HL-60 (cell line): ENCODE data around the gene TSGA10.
"Not testable (repeated sequence)": the region's sequence is repeated elsewhere in the genome, so short reads cannot be mapped to it uniquely, and the experiment has no call there.

Experiments
- DNase-seq, 2 experiments: peaks; one replicate each; pipeline ENCODE4 v3.0.0-alpha.2; 2010 to 2020; ENCODE audit warnings: low read depth in 1 of 2, low spot score in 1 of 2
- H3K27ac ChIP-seq: fragments of 250-450 bp; sonication (Bioruptor Pico); replicated peaks from 2 replicates; pipeline ENCODE4 v1.5.1; 2020; ENCODE audit warnings: mild to moderate bottlenecking, moderate library complexity
- H3K27me3 ChIP-seq: fragments of 250-450 bp; sonication (Bioruptor Pico); 2 replicates; pipeline ENCODE4 v1.5.1; 2021; ENCODE audit warnings: mild to moderate bottlenecking, moderate library complexity; ENCODE audit not compliant: insufficient read depth, poor library complexity, severe bottlenecking
- H3K4me3 ChIP-seq: replicated peaks from 2 replicates; pipeline ENCODE4 v1.5.1; 2011; ENCODE audit warnings: mild to moderate bottlenecking, control low read depth, low read length; ENCODE audit not compliant: insufficient read depth
- GABPA ChIP-seq: IDR thresholded peaks from 2 replicates; pipeline ENCODE4 v1.6.1; 2012; ENCODE audit warnings: low read depth
- POLR2AphosphoS5 ChIP-seq: IDR thresholded peaks from 2 replicates; pipeline ENCODE4 v1.6.1; 2012; ENCODE audit warnings: low read depth
- SPI1 ChIP-seq: IDR thresholded peaks from 2 replicates; pipeline ENCODE4 v1.6.1; 2012; ENCODE audit warnings: low read depth, mild to moderate bottlenecking, borderline replicate concordance
- TF ChIP-seq, protein P1 (sequence below): IDR thresholded peaks from one replicate; pipeline ENCODE4 v1.5.1; 2011; ENCODE audit warnings: low read length, control low read depth, inconsistent platforms; ENCODE audit not compliant: insufficient read depth
- TF ChIP-seq, protein P2 (sequence below): IDR thresholded peaks from 2 replicates; pipeline ENCODE4 v1.6.1; 2012; ENCODE audit warnings: low read depth; ENCODE audit not compliant: insufficient replicate concordance

The TSGA10 gene

DNA sequence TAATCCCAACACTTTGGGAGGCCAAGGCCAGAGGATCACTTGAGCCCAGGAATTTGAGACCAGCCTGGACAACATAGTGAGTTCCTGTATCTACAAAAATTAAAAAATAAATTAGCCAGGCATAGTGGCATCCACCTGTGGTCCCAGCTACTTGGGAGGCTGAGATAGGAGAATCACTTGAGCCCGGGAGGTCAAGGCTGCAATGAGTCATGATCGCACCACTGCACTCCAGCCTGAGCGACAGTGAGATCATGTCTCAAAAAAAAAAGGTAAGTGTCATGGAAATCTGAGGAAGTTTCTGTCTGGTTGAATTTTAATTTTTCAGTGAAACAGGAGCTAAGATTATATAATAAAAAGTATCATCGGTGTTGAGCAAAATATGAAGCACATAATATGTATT, 15.7 kb downstream of the TSGA10 start:
- no peak for TF ChIP-seq GABPA
- TF ChIP-seq POLR2AphosphoS5 = no peak
- no peak for TF ChIP-seq SPI1
- TF ChIP-seq, protein P1, sequence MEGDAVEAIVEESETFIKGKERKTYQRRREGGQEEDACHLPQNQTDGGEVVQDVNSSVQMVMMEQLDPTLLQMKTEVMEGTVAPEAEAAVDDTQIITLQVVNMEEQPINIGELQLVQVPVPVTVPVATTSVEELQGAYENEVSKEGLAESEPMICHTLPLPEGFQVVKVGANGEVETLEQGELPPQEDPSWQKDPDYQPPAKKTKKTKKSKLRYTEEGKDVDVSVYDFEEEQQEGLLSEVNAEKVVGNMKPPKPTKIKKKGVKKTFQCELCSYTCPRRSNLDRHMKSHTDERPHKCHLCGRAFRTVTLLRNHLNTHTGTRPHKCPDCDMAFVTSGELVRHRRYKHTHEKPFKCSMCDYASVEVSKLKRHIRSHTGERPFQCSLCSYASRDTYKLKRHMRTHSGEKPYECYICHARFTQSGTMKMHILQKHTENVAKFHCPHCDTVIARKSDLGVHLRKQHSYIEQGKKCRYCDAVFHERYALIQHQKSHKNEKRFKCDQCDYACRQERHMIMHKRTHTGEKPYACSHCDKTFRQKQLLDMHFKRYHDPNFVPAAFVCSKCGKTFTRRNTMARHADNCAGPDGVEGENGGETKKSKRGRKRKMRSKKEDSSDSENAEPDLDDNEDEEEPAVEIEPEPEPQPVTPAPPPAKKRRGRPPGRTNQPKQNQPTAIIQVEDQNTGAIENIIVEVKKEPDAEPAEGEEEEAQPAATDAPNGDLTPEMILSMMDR = no peak
- TF ChIP-seq, protein P2, sequence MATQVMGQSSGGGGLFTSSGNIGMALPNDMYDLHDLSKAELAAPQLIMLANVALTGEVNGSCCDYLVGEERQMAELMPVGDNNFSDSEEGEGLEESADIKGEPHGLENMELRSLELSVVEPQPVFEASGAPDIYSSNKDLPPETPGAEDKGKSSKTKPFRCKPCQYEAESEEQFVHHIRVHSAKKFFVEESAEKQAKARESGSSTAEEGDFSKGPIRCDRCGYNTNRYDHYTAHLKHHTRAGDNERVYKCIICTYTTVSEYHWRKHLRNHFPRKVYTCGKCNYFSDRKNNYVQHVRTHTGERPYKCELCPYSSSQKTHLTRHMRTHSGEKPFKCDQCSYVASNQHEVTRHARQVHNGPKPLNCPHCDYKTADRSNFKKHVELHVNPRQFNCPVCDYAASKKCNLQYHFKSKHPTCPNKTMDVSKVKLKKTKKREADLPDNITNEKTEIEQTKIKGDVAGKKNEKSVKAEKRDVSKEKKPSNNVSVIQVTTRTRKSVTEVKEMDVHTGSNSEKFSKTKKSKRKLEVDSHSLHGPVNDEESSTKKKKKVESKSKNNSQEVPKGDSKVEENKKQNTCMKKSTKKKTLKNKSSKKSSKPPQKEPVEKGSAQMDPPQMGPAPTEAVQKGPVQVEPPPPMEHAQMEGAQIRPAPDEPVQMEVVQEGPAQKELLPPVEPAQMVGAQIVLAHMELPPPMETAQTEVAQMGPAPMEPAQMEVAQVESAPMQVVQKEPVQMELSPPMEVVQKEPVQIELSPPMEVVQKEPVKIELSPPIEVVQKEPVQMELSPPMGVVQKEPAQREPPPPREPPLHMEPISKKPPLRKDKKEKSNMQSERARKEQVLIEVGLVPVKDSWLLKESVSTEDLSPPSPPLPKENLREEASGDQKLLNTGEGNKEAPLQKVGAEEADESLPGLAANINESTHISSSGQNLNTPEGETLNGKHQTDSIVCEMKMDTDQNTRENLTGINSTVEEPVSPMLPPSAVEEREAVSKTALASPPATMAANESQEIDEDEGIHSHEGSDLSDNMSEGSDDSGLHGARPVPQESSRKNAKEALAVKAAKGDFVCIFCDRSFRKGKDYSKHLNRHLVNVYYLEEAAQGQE = no peak

DNA sequence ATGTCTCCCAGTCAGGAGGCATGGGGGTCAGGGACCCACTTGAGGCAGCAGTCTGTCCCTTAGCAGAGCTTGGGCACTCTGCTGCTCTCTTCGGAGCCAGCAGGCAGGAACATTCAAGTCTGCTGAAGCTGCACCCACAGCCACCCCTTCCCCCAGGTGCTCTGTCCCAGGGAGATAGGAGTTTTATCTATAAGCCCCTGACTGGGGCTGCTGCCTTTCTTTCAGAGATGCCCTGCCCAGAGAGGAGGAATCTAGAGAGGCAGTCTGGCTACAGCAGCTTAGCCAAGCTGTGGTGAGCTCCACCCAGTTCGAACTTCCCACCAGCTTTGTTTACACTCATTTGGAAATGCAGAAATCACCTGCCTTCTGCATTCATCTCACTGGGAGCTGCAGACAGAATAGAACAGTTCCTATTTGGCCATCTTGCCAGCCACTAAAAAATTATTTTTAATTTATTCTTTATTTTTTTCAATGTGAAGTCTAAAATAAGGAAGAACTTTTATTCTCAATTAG, 19.6 kb downstream of the TSGA10 start:
- H3K4me3 ChIP-seq, DNase-seq, H3K27me3 ChIP-seq: not testable (repeated sequence)

More for the DNA sequence above, 15.7 kb downstream of the TSGA10 start:
- H3K27me3 ChIP-seq = no peaks in the 10 kb centered on the region
- H3K27ac ChIP-seq = no peak overlapping the region
- no peak overlapping the region for H3K4me3 ChIP-seq
- DNase-seq = no peak

DNA sequence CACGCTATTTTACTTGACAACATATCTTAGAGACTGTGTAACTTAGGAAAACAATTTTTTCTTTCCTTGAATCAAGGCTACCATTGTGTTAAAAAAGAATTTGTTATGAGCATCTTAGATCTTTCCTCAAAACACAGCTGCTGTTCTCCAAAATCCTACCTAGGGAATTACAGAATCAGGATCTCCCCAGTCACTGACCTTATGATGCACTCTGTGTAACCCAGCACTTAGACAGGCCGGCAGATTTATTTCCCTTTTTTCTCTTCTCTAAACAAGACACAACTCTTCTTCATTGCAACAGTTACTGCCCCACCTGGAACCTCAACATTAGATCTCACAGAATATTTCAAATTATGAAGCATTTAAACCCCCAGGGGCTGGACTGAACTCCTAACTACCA, 26.8 kb downstream of the TSGA10 start:
- no peak overlapping the region for H3K4me3 ChIP-seq
- TF ChIP-seq GABPA = no peak
- peak in 1 of 2 experiments; percentile 36 for DNase-seq
- no peaks in the 10 kb centered on the region for H3K27me3 ChIP-seq
- no peak overlapping the region for H3K27ac ChIP-seq

More for the DNA sequence above, 19.6 kb downstream of the TSGA10 start:
- not testable (repeated sequence) for H3K27ac ChIP-seq

DNA sequence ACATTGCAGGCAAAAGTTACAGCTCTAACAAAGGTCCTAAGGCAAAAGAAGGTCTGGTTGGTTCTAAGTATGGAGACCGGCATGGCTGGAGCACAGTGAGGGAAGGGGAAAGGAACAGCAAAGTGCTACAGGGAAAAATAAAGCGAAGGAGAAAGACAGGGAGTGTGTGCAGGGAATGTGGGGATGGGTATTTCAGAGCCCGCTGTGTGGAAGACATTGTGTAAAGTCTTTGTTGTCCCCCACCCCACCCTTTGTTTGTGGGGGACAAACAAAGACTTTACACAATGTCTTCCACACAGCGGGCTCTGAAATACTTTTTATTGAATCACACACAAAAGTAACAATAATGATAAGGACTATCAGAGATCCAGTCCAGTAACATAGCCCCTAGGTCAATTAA, 42.1 kb downstream of the TSGA10 start:
- no peaks in the 10 kb centered on the region for H3K27me3 ChIP-seq
- H3K4me3 ChIP-seq = no peak overlapping the region
- H3K27ac ChIP-seq = no peak overlapping the region
- no peak for DNase-seq
- TF ChIP-seq SPI1 (no peak), POLR2AphosphoS5 (no peak), GABPA (no peak)
- TF ChIP-seq, protein P2 = no peak
- TF ChIP-seq, protein P1 = no peak

DNA sequence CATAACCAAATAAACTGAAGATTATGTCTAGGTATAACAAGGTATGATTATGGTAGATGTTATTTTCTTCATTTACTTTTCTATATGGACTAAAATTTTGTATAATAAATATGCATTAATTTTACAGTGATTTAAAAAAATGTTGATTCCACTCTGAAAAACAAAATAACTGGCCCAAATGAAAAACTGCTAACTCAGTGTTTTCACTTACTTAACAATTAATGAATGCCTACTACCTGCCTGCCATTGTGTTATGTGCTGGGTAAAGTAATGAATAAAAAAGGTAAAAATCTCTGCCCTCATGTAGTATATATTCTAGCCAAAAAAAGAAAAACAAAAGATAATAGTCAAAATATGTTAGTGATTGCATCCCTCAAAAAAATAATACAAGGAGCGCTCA, 42.8 kb downstream of the TSGA10 start:
- no peak for TF ChIP-seq GABPA
- TF ChIP-seq, protein P2 = no peak
- TF ChIP-seq SPI1 = no peak
- TF ChIP-seq, protein P1 = no peak
- TF ChIP-seq POLR2AphosphoS5 = no peak
- no peak overlapping the region for H3K4me3 ChIP-seq
- H3K27me3 ChIP-seq = no peaks in the 10 kb centered on the region
- no peak overlapping the region for H3K27ac ChIP-seq
- no peak for DNase-seq
